ENCODE data around the gene PPP1R16B.

Gene PPP1R16B

DNA sequence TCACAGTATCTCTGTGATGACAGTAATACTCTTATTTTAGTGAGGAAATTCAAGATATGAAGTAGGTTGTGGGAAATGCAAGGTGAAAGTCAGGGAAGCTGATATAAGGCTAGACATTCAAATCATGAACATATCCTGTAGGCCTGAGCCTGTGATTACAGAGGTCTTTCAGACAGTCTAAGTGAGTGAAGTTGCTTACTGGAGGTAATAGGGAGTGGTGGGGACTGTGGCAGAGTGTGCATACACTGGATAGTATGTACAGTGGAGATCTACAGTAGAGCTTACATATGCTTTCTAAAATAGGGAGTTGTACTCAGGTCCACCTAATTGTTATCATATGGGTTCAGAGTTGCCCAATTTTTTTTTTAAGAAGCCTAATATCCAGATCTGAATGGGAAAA is 159.8 kb downstream of the PPP1R16B start:
- no peak for DNase-seq (ENCODE audit: low spot score)

DNA sequence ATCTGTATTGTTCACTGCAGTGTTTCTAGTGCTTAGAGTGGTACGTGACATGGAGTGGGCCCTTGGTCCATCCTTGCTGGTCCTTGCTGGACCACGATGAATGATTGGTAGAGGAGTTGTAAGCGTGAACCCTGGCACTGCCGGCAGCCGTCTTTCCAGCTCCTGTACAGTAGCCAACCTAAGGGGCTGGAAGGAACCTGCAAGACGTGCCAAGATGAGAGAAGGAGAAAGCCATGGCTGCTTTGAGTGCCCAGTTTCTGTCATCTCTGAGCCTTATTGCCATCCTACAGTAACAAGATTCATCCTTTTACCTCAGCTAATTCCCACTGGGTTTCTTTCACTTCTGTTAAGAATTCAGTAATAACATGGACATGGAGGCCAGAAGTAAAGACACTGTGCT is 162.6 kb downstream of the PPP1R16B start:
- DNase-seq (ENCODE audit: low spot score): no peak

DNA sequence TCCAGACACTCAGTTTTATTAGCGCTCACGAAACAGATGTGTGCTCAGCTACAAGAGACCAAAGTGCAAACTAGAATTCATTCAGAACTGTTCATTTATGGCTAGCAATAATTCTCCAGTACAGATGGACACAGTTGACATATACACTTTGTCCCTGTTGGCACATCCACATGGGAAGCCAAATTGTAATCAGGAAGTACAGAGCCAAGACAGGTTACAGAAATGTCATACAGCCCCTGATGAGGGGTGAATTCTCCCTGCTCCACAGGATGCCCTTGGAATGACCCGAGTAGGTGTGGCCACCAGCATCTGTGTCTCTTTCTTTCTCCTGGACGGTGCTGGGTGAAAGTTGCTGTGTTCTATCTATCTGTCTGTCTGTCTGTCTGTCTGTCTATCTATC is 164.2 kb downstream of the PPP1R16B start:
- no peak for DNase-seq (ENCODE audit: low spot score)

DNA sequence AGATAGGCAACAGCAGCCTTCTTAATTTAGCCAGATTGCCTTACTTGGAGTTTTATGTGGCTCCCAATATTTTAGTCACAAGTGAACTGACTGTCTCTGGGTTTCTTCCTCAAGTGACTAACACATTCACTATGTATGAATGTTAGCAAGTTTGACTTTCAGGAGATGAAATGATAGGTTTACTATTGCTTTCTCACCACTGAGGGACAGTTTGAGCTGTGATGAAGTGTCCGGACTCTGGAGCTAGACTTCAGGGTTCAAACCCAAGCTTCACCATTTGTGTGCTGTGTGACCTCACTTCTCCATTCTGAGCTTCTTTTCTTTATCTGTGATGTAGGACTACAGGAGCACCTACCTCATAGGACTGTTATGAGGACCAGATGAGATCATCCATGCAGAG is 164.8 kb downstream of the PPP1R16B start:
- no peak for DNase-seq (ENCODE audit: low spot score)

All from cerebellar cortex (tissue), 1 donor.